Measurements from ENCODE around the gene ZP2. TPM values are rescaled to one million over a fixed set of nuclear protein-coding genes. Genes with fewer than 3 reads are reported as not detected.

ZP2 gene
- total RNA-seq, 1 experiment from 2014 or later = not detected

DNA sequence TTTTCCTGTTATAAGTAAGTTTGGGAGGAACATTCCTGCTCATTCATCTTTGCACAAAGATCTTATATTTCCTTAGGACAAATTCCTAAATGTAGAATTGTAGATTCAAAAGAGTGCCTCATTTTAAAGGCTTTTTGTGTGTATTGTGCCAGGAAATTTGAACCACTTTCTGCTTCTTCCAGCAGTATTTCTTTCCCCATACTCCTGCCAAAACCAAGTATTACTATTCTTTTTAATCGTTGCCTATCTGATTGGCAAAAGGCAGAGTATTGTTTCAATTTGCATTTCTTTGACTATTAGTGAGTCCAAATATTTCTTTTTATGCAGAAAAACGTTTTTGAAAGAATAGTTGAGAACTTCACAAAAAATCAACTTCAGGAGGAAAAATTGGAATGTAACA is 31.4 kb upstream of the ZP2 start:
- POLR2A ChIA-PET = no interaction called here
- ATAC-seq = no peak
- CTCF ChIA-PET = no interaction called here
- H4K20me1 ChIP-seq (ENCODE audit: insufficient read depth) = no peaks in the 10 kb centered on the region
- H3K27me3 ChIP-seq (ENCODE audit: insufficient read depth, low read length) = 0 out of 2 replicates have a peak, but pooled peaks cover 6% of the 10 kb centered on the region
- intact Hi-C loops (cut with micrococcal nuclease) = no loop called here
- TF ChIP-seq ATF3 (IDR thresholded peaks at IDR 0.05) (no peak), RAD21 (IDR thresholded peaks at IDR 0.05; ENCODE audit: low read depth) (no peak), SP1 (IDR thresholded peaks at IDR 0.05; ENCODE audit: low read depth) (no peak), CEBPB (IDR thresholded peaks at IDR 0.05; ENCODE audit: low read depth) (no peak), ZNF274 (IDR thresholded peaks at IDR 0.05; ENCODE audit: low read depth, low read length) (no peak), POLR2AphosphoS5 (IDR thresholded peaks at IDR 0.05; ENCODE audit: low read depth, low read length) (no peak), EZH2 (IDR thresholded peaks at IDR 0.05) (no peak), ZFX (IDR thresholded peaks at IDR 0.05) (no peak), TCF7L2 (IDR thresholded peaks at IDR 0.05; ENCODE audit: borderline replicate concordance, extremely low read depth, insufficient read depth, insufficient read length) (no peak), JUND (IDR thresholded peaks at IDR 0.05) (no peak), SIN3A (IDR thresholded peaks at IDR 0.05; ENCODE audit: low read depth) (no peak), CBX3 (IDR thresholded peaks at IDR 0.05; ENCODE audit: low read depth) (no peak), EGR1 (IDR thresholded peaks at IDR 0.05; ENCODE audit: low read depth) (no peak), ELF1 (IDR thresholded peaks at IDR 0.05; ENCODE audit: borderline replicate concordance, low read depth) (no peak), EZH2phosphoT487 (IDR thresholded peaks at IDR 0.05; ENCODE audit: borderline replicate concordance) (no peak), YY1 (IDR thresholded peaks at IDR 0.05; ENCODE audit: extremely low read depth, insufficient replicate concordance, low read depth, low read length) (no peak), SRF (IDR thresholded peaks at IDR 0.05; ENCODE audit: low read depth) (no peak)
- TF ChIP-seq, protein P1, sequence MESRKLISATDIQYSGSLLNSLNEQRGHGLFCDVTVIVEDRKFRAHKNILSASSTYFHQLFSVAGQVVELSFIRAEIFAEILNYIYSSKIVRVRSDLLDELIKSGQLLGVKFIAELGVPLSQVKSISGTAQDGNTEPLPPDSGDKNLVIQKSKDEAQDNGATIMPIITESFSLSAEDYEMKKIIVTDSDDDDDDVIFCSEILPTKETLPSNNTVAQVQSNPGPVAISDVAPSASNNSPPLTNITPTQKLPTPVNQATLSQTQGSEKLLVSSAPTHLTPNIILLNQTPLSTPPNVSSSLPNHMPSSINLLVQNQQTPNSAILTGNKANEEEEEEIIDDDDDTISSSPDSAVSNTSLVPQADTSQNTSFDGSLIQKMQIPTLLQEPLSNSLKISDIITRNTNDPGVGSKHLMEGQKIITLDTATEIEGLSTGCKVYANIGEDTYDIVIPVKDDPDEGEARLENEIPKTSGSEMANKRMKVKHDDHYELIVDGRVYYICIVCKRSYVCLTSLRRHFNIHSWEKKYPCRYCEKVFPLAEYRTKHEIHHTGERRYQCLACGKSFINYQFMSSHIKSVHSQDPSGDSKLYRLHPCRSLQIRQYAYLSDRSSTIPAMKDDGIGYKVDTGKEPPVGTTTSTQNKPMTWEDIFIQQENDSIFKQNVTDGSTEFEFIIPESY (IDR thresholded peaks at IDR 0.05; ENCODE audit: extremely low read depth, insufficient replicate concordance, low read length) = no peak
- TF ChIP-seq, protein P2, sequence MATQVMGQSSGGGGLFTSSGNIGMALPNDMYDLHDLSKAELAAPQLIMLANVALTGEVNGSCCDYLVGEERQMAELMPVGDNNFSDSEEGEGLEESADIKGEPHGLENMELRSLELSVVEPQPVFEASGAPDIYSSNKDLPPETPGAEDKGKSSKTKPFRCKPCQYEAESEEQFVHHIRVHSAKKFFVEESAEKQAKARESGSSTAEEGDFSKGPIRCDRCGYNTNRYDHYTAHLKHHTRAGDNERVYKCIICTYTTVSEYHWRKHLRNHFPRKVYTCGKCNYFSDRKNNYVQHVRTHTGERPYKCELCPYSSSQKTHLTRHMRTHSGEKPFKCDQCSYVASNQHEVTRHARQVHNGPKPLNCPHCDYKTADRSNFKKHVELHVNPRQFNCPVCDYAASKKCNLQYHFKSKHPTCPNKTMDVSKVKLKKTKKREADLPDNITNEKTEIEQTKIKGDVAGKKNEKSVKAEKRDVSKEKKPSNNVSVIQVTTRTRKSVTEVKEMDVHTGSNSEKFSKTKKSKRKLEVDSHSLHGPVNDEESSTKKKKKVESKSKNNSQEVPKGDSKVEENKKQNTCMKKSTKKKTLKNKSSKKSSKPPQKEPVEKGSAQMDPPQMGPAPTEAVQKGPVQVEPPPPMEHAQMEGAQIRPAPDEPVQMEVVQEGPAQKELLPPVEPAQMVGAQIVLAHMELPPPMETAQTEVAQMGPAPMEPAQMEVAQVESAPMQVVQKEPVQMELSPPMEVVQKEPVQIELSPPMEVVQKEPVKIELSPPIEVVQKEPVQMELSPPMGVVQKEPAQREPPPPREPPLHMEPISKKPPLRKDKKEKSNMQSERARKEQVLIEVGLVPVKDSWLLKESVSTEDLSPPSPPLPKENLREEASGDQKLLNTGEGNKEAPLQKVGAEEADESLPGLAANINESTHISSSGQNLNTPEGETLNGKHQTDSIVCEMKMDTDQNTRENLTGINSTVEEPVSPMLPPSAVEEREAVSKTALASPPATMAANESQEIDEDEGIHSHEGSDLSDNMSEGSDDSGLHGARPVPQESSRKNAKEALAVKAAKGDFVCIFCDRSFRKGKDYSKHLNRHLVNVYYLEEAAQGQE (IDR thresholded peaks at IDR 0.05; ENCODE audit: low read depth) = no peak
- TF ChIP-seq, protein P3, sequence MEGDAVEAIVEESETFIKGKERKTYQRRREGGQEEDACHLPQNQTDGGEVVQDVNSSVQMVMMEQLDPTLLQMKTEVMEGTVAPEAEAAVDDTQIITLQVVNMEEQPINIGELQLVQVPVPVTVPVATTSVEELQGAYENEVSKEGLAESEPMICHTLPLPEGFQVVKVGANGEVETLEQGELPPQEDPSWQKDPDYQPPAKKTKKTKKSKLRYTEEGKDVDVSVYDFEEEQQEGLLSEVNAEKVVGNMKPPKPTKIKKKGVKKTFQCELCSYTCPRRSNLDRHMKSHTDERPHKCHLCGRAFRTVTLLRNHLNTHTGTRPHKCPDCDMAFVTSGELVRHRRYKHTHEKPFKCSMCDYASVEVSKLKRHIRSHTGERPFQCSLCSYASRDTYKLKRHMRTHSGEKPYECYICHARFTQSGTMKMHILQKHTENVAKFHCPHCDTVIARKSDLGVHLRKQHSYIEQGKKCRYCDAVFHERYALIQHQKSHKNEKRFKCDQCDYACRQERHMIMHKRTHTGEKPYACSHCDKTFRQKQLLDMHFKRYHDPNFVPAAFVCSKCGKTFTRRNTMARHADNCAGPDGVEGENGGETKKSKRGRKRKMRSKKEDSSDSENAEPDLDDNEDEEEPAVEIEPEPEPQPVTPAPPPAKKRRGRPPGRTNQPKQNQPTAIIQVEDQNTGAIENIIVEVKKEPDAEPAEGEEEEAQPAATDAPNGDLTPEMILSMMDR (IDR thresholded peaks at IDR 0.05 in 2 of 3, conservative IDR thresholded peaks at IDR 0.05 in 1 of 3; ENCODE audit: borderline replicate concordance in 1 of 3, insufficient read depth in 1 of 3, low read depth in 2 of 3, low read length in 2 of 3) = no peak
- no peak overlapping the region for H3K4me2 ChIP-seq (ENCODE audit: low read length)
- RAD21 ChIA-PET (ENCODE audit: low non-redundant PET in 1 of 2, low total read pairs in 2 of 2, uncharacterized antibody in 2 of 2, unreplicated experiment in 2 of 2) = no interaction called here
- no TSS peak for BruUV-seq (replicated peaks)
- no peak for DNase-seq (ENCODE audit: low read depth, low spot score)
- H3K9me2 ChIP-seq (ENCODE audit: insufficient read depth) = no peaks in the 10 kb centered on the region
- H3K4me3 ChIP-seq (replicated peaks in 1 of 2; ENCODE audit: low read depth in 1 of 2, low read length in 2 of 2) = no peak overlapping the region
- H3K4me1 ChIP-seq (ENCODE audit: control insufficient read depth in 1 of 2, insufficient read depth in 2 of 2, low read length in 2 of 2) = no peaks in the 10 kb centered on the region
- H3K9me3 ChIP-seq (ENCODE audit: control insufficient read depth in 1 of 2, insufficient read depth in 1 of 2, low read depth in 1 of 2, low read length in 2 of 2) = no peaks in the 10 kb centered on the region
- H3K9ac ChIP-seq (ENCODE audit: low read length) = no peak overlapping the region
- H2AFZ ChIP-seq (ENCODE audit: low read depth, low read length, poor library complexity, severe bottlenecking) = no peak overlapping the region
- no peaks in the 10 kb centered on the region for H3K79me2 ChIP-seq (ENCODE audit: insufficient read depth, low read length)
- no peak overlapping the region for H3K27ac ChIP-seq (ENCODE audit: low read depth, low read length)
- H3K36me3 ChIP-seq (ENCODE audit: control insufficient read depth in 1 of 2, insufficient read depth in 2 of 2, low read length in 2 of 2) = no peaks in the 10 kb centered on the region

Measured in HCT116 (cell line).